WTC11 (cell line): Measurements from ENCODE around the gene IL20RB. TPM values are rescaled to one million over a fixed set of nuclear protein-coding genes. Genes with fewer than 3 reads are reported as not detected.

Experiments used
- ATAC-seq: fragments of 200-7000 bp; cut with Tn5 transposase; 2 replicates; pipeline ENCODE4 v1.10.0; 2021; ENCODE audit warnings: mild to moderate bottlenecking, moderate library complexity
- CTCF ChIA-PET: fragments of 300-600 bp; sonication (Branson Sonifier 250); formaldehyde crosslinking; loops from one replicate; lab custom pipeline; 2021; ENCODE audit warnings: antibody characterized with exemption; lab: Charles Lee
- POLR2A ChIA-PET: fragments of 350-600 bp; sonication (Branson Sonifier 250); formaldehyde crosslinking; loops from one replicate; lab custom pipeline; 2021; ENCODE audit warnings: antibody characterized with exemption; lab: Charles Lee
- DNase-seq: peaks from one replicate; pipeline ENCODE4 v3.0.0; 2021; ENCODE audit warnings: low spot score
- H3K27ac Mint-ChIP-seq: 2 replicates; pipeline ENCODE4 v1.8.0; 2021; ENCODE audit warnings: mixed read lengths
- H3K27me3 Mint-ChIP-seq: 2 replicates; pipeline ENCODE4 v1.8.0; 2021; ENCODE audit warnings: low read depth, mild to moderate bottlenecking, moderate library complexity, mixed read lengths
- H3K36me3 Mint-ChIP-seq: 2 replicates; pipeline ENCODE4 v1.8.0; 2021; ENCODE audit warnings: mixed read lengths
- H3K4me1 Mint-ChIP-seq: 2 replicates; pipeline ENCODE4 v1.8.0; 2022; ENCODE audit warnings: mixed read lengths
- H3K4me3 Mint-ChIP-seq: 2 replicates; pipeline ENCODE4 v1.8.0; 2021; ENCODE audit warnings: mild to moderate bottlenecking, moderate library complexity, mixed read lengths
- H3K9me3 Mint-ChIP-seq: 2 replicates; pipeline ENCODE4 v1.8.0; 2021; ENCODE audit warnings: mixed read lengths
- AR ChIP-seq: fragments of 250-450 bp; sonication (Bioruptor Pico); IDR thresholded peaks from 2 replicates; pipeline ENCODE4 v1.9.0; 2021; ENCODE audit warnings: mild to moderate bottlenecking
- ARID4B ChIP-seq: sonication (generic); formaldehyde crosslinking; IDR thresholded peaks from 2 replicates; pipeline ENCODE4 v1.8.0; 2023; ENCODE audit warnings: missing genetic modification reagents, mild to moderate bottlenecking, borderline replicate concordance
- ATF3 ChIP-seq: sonication (generic); formaldehyde crosslinking; conservative IDR thresholded peaks from 2 replicates; pipeline ENCODE4 v1.8.1; 2022; ENCODE audit warnings: mild to moderate bottlenecking, missing genetic modification reagents
- ATF6 ChIP-seq: sonication (generic); formaldehyde crosslinking; IDR thresholded peaks from 2 replicates; pipeline ENCODE4 v1.8.1; 2023; ENCODE audit warnings: mild to moderate bottlenecking, missing genetic modification reagents
- ESRRA ChIP-seq: sonication (generic); formaldehyde crosslinking; IDR thresholded peaks from 2 replicates; pipeline ENCODE4 v1.8.1; 2022; ENCODE audit warnings: mild to moderate bottlenecking, missing genetic modification reagents, borderline replicate concordance
- NR1H2 ChIP-seq: sonication (generic); formaldehyde crosslinking; IDR thresholded peaks from 2 replicates; pipeline ENCODE4 v1.9.0; 2021; ENCODE audit warnings: mild to moderate bottlenecking, moderate library complexity, missing genetic modification reagents
- USF1 ChIP-seq: sonication (generic); formaldehyde crosslinking; IDR thresholded peaks from 2 replicates; pipeline ENCODE4 v1.8.0; 2022; ENCODE audit warnings: mild to moderate bottlenecking, missing genetic modification reagents
- ZNF121 ChIP-seq: sonication (generic); formaldehyde crosslinking; IDR thresholded peaks from 2 replicates; pipeline ENCODE4 v1.8.0; 2023; ENCODE audit warnings: missing genetic modification reagents
- ZNF138 ChIP-seq: sonication (generic); formaldehyde crosslinking; conservative IDR thresholded peaks from 2 replicates; pipeline ENCODE4 v1.8.1; 2022; ENCODE audit warnings: mild to moderate bottlenecking, moderate library complexity, missing genetic modification reagents
- ZNF425 ChIP-seq: fragments of 250-450 bp; sonication (Bioruptor Pico); conservative IDR thresholded peaks from 2 replicates; pipeline ENCODE4 v1.9.0; 2021; ENCODE audit warnings: mild to moderate bottlenecking
- ZSCAN18 ChIP-seq: fragments of 250-450 bp; sonication (Bioruptor Pico); IDR thresholded peaks from 2 replicates; pipeline ENCODE4 v2.1.2; 2022; ENCODE audit warnings: mild to moderate bottlenecking, moderate library complexity
- total RNA-seq: library from RNA; stranded (reverse); gene quantifications from 3 replicates; pipeline ENCODE4 v1.2.3, GENCODE V29; 2021

Gene IL20RB
- total RNA-seq, 1 experiment from 2014 or later, result 2.3 TPM

- Mint-ChIP-seq H3K27ac (no peak overlapping the region), H3K4me3 (no peak overlapping the region), H3K36me3 (no peaks in the 10 kb centered on the region), H3K27me3 (peaks cover 13% of the 10 kb centered on the region), H3K4me1 (peaks cover 20% of the 10 kb centered on the region), H3K9me3 (peaks cover 4% of the 10 kb centered on the region; the same call in 1 of the 2 replicates)
- DNase-seq (no peak), ATAC-seq (no peak)
- ChIA-PET POLR2A (no interaction called here), CTCF (no interaction called here)
- TF ChIP-seq ATF6 (CRISPR knock-in tag), result no peak
- no peak for TF ChIP-seq ATF3 (CRISPR knock-in tag)
- TF ChIP-seq ZNF121 (CRISPR knock-in tag), result no peak
- no peak for TF ChIP-seq NR1H2 (CRISPR knock-in tag)
- TF ChIP-seq AR (CRISPR knock-in tag), result no peak
These were observed 81.8 kb downstream of the IL20RB start for GRCh38 chr3:137039570-137039969.

GRCh38 chr3:137041251-137041650 lies 83.5 kb downstream of the IL20RB start:
- POLR2A ChIA-PET, result no interaction called here
- Mint-ChIP-seq H3K36me3 (no peaks in the 10 kb centered on the region), H3K9me3 (peaks cover 4% of the 10 kb centered on the region; the same call in 1 of the 2 replicates), H3K27me3 (peaks cover 7% of the 10 kb centered on the region; the same call in 1 of the 2 replicates), H3K27ac (no peak overlapping the region), H3K4me3 (no peak overlapping the region), H3K4me1 (peaks cover 15% of the 10 kb centered on the region)
- no peak for DNase-seq
- TF ChIP-seq ESRRA (CRISPR knock-in tag), result no peak
- no peak for TF ChIP-seq ZSCAN18 (CRISPR knock-in tag)
- TF ChIP-seq ZNF425 (CRISPR knock-in tag), result no peak
- no peak for TF ChIP-seq USF1
- TF ChIP-seq ZNF138 (CRISPR knock-in tag), result no peak
- CTCF ChIA-PET, result interaction anchor here (1.0 to 2.0 kb wide), 4 partner anchors 8 to 652 kb away, joined by 3 to 10 read pairs (median 5); no protein-coding TSS in a partner anchor
- no peak for ATAC-seq

GRCh38 chr3:137041686-137042085 lies 83.9 kb downstream of the IL20RB start:
- Mint-ChIP-seq H3K36me3 (no peaks in the 10 kb centered on the region), H3K27ac (no peak overlapping the region), H3K4me3 (no peak overlapping the region), H3K9me3 (peaks cover 4% of the 10 kb centered on the region; the same call in 1 of the 2 replicates), H3K27me3 (peaks cover 7% of the 10 kb centered on the region; the same call in 1 of the 2 replicates), H3K4me1 (peaks cover 20% of the 10 kb centered on the region)
- POLR2A ChIA-PET, result no interaction called here
- no peak for TF ChIP-seq ARID4B
- DNase-seq (no peak), ATAC-seq (no peak)
- CTCF ChIA-PET, result interaction anchor here (1.0 to 2.0 kb wide), 3 partner anchors 9 to 651 kb away, joined by 3 to 10 read pairs (median 6); no protein-coding TSS in a partner anchor
